GM18505 (cell line): Measurements from ENCODE around the gene CD300C.

Experiments used
- ATAC-seq: cut with Tn5 transposase; IDR thresholded peaks from one replicate; pipeline ENCODE4 v1.9.1; 2021; ENCODE audit not compliant: unreplicated experiment
- POLR2A ChIP-seq: IDR thresholded peaks from 4 replicates; pipeline ENCODE4 v1.6.1; 2011; ENCODE audit warnings: borderline replicate concordance; ENCODE audit not compliant: insufficient read depth, insufficient read length; ENCODE audit errors: extremely low read depth

Gene CD300C

DNA sequence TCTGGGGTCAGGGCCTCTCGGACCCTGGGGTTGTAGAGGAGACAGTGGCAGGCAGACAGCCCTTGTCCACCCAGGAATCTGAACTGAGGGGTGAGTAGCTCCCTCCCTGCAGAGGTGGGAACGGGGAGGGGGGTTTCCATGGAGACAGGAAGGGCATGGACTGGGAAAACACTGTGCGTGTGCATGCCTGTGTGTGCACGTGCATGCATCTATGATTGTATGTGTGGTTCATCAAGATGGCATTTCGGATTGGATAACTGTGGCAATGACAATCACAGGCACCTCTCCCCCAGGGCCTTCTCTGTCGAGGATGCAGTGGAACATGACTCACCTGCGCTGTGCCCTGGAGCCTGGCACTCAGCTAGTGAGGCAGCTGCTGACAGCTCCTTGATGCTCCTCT lies 6.1 kb upstream of the CD300C start:
- no peak for ATAC-seq
- TF ChIP-seq POLR2A: no peak

DNA sequence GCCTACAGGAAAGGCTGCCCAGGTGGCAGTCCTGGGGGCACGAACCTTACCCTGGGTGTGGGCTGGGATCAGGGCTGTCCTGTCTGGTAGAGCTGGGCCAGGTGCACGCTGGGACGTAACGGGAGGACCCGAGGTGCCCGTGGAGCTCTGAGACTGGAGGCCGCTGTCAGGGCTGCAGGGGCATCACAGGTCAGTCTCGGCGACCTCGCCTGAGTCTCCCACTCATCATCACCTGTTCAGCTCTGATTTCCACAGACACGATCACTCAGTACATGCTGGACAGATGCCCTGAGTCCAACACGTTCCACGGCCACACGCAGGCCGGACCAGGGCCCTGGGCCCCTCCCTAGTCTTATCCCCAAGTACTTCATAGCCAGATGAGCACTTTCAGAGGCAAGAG lies 4.7 kb upstream of the CD300C start:
- no peak for TF ChIP-seq POLR2A
- ATAC-seq: no peak

DNA sequence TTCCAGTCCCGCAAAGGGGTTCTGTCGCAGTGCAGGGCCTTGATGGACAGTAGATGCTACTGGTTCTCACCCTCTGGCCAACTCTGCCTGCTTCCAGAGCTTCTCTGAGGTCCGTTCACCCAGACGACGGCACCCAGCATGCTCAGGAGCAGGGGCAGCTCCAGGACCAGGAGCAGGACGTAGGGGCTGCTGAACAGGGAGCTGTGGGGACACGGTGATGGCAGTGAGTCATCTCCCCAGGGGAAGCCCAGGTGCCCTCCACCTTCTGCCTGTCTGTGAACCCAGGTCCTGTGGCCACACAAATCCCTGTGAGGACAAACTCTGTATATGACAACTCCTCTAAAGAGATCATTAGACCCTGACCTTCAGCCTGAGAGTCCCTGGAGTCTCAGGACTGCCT lies 3.4 kb upstream of the CD300C start:
- no peak for ATAC-seq
- TF ChIP-seq POLR2A: no peak

DNA sequence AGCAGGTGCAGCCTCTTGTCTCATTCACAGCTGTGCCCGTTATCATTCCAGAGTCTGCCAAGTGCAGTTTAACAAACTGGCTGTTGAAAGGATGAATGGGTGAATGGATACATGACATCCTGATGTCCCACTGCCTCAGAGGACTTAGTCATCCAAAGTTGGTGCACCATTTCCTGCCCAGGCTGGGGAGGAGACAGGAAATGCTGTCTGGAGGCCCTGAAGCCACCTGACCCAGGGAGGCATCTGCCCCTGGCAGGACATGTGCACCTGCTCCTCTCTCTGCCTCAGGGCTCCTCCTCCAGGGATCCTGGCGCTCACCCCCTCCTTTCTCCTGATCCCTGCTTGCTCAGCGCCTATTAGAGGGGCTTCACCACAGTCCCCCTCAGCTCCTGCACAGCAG lies 1.8 kb upstream of the CD300C start:
- no peak for ATAC-seq

DNA sequence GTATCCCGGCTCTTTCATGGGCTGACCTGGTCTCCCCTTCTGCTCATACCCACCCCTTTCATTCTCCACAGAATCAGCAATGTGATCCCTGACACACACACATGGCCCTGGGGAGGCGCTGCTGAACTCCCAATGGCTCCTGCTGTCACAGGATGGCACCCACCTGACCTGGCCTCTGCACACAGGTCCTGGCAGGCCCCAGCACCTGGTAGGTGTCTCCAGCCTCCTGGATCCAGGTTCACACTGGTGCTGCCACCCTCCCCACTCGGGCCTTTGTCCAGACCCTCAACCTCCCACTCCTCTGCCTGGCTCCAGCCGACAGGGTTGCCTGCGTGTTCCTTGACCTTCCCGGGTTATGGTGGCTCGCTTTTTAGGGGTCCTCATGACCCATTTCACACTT lies 1.3 kb upstream of the CD300C start:
- TF ChIP-seq POLR2A: no peak
- ATAC-seq: no peak

More for the DNA sequence above, 1.8 kb upstream of the CD300C start:
- TF ChIP-seq POLR2A: no peak

DNA sequence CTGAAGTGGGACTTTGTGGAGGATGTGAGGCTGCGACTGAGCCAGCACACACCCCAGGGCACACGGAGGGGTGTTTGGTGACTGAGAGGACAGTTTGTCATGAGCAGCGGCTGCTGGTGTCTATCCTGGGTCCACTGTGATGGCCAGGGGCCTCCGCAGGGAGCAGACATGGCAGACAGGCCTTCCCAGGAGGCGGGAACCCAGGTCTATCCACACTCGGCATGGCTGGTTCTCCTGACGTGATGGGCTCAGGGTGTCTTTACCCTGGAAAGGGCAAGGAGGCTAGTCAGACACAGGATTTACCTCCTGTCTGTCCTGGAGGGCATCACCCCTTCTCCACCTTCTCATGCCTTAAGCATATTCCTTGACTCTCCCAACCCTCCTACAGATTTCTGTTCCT lies 671 bp upstream of the CD300C start:
- ATAC-seq: no peak

DNA sequence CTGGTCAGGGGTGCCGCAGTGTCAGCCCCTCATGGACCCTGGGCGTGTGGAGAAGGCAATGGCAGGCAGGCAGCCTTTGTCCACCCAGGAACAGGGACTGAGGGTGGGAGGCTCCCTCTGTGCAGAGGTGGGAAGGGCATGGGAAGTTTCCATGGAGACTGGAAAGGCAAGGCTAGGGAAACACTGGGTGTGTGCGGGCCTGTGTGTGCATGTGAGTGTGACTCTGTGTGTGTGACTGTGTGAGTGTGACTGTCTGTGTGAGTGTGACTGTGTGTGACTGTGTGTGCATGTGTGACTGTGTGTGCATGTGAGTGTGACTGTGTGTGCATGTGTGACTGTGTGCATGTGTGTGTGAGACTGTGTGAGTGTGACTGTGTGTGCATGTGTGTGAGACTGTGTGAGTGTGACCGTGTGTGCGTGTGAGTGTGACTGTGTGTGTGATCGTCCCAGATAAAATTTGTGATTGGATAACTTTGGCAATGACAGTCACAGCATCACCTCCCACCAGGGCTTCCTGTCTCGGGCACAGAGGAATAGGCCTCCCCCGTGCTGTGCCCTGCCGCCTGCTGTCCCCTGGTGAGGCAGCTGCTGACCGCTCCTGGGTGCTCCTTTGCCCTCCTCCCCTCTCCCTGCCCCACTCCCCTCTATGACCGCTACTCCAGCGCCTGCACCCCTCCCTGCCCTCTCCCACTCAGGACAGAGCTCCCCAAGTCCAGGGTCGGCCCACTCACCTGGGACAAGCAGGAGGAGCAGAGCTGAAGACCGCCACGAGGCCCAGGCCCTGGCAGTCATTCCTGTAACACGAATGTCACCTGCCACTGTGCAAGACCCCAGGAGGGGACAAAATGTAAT lies 698 bp downstream of the CD300C start:
- TF ChIP-seq POLR2A: no peak
- no peak for ATAC-seq

More for the DNA sequence above, 671 bp upstream of the CD300C start:
- no peak for TF ChIP-seq POLR2A

DNA sequence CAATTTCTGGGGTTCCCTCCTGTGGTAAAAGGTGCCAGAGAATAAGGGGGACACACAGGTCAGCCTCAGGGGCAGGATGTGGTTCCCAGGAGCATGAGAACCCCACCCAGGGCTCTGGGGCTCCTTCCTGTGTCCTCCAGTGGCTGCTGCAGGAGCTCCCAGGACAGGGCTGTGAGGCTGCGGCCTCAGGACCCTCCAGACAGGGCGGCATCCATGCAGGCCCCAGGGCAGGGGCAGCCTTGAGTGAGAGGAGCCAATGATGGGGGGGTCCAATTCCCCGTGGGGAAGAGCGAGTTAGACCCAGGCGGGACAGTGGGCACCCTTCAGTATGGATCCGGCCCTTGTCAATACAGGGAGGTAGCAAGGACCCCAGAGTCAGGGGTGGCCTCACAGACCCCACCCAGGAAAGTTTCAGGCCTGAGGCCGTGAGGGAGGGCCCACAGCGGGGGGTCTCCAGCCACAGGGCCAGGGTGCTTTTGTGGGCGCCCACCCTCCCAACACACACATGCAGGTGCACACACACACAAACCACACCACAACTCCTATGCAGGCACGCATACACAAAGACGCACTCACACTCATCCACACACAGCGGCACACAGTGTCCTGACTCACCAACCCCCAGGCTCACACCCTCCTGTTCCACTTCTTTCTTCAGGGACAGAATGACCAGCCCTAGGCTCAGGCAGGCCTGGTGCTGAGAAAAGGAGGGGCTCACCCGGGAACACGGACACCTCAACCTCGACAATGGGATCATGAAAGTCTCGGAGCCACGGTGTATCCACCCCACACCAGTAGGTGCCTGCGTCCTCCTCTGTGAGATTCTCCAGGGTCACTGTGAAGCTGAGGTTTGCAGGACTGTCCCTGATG lies 1.8 kb downstream of the CD300C start:
- TF ChIP-seq POLR2A: no peak
- ATAC-seq: no peak

DNA sequence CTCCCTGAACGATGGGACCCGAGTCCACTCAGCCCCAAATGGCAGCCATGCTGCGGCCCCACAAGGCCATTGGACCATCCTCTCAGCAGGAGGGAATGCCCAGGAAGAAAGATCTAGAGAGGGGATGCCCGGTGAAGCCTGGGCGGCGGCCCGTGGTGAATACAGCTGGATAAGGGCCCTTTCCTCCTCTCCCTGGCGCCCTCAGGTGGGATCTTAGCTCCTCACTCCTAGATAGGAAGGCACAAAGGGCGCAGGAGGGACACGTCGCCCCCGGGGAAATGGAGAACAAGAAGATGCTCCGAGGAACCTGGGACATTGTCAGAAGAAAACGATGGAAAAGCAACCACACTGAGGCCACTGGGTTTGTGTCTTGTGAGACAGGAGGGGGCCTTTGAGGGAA lies 2.5 kb downstream of the CD300C start:
- no peak for ATAC-seq
- no peak for TF ChIP-seq POLR2A

DNA sequence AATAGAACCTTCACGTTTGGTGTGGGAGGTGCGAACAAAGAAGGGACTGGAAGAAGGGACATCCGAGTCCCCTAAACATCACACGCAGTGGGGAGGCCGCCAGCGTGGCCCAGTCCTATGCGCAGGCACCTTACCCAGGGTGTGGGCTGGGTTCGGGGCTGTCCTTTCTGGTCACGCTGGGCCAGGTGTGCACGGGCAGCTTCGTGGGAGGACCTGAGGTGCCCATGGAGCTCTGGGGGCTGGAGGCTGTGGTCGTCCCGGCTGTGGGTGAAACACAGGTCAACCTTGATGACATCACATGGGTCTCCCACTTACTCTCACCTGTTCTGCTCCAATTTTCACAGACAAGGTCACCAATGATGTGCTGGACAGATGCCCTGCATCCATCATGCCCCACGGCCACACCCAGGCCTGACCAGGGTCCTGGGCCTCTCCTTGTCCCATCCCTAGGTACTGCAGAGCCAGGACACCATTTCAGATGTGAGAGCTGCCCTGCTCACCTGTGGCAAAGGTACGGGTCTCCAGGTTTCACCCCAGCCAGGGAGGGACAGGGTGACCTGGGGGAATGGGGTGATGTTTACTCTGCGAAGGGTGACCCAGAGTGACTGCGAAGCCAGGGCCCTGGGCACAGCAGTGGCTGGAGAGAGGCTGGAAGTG lies 3.1 kb downstream of the CD300C start:
- no peak for ATAC-seq
- TF ChIP-seq POLR2A: no peak

DNA sequence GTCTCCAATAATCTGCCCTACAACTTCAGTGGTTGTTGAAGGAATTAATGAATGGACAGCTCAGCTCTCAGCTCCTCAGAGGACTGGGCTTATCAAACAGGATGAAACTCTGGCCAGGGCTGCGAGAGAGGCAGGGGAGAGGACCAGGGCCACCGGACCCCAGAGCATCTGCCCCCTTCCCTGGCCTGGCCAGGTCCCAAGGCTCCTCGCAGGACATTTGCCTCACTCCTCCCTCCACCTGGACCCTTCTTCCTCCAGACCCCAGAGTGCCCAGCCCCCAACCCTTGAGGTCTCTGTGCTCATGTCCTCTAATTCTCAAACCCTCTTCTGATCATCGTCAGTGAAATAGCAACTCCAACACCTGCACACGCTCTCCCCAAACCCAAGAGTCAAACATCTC lies 3.7 kb downstream of the CD300C start:
- no peak for TF ChIP-seq POLR2A
- ATAC-seq: no peak

DNA sequence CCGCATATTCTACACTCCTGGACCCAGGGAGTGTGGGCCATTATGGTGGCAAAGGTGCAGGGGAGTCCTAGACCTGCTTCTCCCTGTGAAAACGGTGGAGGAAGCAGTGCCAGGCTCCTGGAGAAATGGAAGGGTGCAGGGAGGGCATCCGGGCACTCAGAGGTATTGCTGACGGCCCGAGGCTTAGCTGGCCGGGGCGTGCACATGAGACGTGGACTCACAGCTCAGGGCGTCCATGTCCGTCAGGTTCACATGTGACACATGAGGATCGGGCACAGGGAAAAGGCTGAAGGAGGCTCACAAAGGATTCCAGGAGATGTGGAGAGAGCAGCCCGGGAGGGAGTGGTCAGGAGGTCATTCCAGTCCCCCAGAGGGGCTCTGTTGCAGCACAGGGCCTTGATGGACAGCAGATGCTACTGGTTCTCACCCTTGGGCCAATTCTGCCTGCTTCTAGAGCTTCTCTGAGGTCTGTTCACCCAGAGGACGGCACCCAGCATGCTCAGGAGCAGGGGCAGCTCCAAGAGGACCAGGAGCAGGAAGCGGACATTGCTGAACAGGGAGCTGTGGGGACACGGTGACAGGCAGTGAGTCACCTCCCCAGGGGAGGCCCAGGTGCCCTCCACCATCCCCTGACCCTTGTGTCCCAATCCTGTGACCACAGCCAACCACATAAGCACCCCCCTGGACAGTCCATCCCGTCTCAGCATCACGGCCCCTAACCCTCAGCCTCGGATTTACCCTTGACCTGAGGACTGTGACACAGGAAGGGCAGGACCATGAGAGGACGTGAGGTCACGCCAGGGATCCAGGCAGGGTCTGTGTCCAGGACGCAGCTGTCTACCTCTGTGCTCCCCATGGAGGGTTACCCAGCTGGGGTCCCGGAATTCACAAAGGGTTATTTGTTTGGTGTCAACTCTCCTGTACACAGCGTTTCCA lies 4.5 kb downstream of the CD300C start:
- TF ChIP-seq POLR2A: no peak
- ATAC-seq: no peak
